Epithelial cell of proximal tubule (primary cell): ENCODE results near the gene ARL2BP. TPM values are rescaled to one million over a fixed set of nuclear protein-coding genes. Genes with fewer than 3 reads are reported as not detected.

Experiments
- DNase-seq: peaks from one replicate; pipeline ENCODE4 v3.0.0-alpha.2; 2011; ENCODE audit warnings: low read depth
- H3K4me3 ChIP-seq: 2 replicates; pipeline ENCODE4 v1.5.1; 2011; ENCODE audit warnings: low read depth, mild to moderate bottlenecking, low read length
- total RNA-seq: library from RNA; depleted of rRNA; stranded (reverse); fragments of >200 nt; gene quantifications from 2 replicates; pipeline ENCODE4 v1.2.3, GENCODE V29; 2015
- TF ChIP-seq, protein P1 (sequence below): conservative IDR thresholded peaks from 2 replicates; pipeline ENCODE4 v1.5.1; 2012; ENCODE audit warnings: low read depth, mild to moderate bottlenecking, low read length

The ARL2BP gene
- total RNA-seq, 1 donor from 2014 or later, result 44.6 TPM

DNA sequence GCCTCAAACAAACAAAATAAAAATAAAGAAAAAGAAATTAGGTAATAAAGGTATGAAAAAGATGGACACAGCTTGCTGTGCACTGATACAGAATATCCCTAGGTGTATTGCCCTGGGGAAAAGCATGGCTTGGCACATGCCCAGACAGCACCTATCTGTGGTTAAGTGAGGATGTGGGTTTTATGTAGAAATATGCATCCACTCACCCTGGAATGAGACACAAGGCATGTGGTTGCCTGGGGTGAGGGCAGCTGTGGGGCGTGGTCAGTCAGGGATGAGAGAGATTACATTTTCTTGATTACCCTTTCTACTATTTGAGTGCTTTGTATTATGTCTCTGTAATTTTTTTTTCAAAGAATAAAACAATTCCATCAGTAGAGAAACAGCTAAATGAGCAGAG, 32.5 kb downstream of the ARL2BP start:
- H3K4me3 ChIP-seq, result no peak overlapping the region
- DNase-seq, result peak; percentile 75
- TF ChIP-seq, protein P1, sequence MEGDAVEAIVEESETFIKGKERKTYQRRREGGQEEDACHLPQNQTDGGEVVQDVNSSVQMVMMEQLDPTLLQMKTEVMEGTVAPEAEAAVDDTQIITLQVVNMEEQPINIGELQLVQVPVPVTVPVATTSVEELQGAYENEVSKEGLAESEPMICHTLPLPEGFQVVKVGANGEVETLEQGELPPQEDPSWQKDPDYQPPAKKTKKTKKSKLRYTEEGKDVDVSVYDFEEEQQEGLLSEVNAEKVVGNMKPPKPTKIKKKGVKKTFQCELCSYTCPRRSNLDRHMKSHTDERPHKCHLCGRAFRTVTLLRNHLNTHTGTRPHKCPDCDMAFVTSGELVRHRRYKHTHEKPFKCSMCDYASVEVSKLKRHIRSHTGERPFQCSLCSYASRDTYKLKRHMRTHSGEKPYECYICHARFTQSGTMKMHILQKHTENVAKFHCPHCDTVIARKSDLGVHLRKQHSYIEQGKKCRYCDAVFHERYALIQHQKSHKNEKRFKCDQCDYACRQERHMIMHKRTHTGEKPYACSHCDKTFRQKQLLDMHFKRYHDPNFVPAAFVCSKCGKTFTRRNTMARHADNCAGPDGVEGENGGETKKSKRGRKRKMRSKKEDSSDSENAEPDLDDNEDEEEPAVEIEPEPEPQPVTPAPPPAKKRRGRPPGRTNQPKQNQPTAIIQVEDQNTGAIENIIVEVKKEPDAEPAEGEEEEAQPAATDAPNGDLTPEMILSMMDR, result no peak

DNA sequence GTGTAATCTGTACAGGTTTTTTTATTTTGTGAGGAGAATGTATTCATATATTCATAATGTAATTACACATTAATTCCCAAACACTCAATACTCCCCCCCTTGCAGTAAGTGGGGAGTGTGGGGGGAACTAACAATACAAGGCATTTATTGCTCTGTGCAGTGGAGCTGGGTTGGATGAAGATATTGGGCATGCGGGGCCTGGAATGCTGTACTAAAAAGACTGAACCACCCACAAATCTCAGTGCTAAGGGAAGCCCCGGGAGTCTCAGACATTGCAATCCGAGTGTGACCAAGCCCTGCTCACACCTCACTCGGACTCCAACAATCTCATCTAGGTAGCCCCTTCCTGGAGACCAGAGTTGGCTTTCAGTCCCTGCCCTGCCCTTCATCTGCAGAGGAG, 33.4 kb downstream of the ARL2BP start:
- TF ChIP-seq, protein P1, result no peak

DNA sequence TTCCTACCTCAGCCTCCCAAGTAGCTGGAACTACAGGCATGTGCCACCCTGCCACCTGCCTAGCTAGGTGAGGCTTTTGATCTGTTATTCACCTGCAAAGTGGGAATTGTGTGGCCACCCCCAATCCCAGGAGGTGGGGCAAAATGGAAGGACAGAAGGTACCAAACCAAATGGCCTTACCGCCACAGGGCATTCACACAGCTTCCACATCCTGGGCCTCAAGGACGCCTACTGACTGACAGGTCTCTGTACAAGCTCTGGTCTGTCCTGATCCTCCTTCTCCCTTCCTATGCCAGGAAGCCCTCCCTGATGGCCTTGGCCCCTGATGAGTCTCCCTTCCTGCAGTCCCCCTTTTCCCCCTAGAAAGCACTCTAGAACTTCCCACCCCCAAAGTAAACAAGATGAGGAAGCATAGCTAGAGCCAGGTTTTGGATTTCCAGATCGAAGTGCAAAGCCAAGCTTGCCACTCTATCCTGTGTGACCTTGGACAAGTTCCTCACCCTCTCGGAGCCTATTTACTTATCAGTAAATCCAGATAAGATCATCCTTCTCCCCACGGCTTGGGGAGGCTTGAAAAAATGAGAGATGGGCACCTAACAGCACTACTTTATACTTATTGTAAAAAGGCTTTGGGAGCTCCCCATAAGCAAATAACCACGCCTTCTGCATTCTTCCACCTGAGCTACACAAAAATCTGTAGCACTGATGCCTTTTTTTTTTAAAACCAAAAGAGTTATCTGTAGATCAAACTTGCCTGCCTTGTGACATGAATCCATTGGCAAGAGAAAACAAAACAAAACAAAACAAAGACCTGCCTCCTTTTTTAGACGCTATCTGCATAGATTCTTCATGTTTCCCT, 35.0 kb downstream of the ARL2BP start:
- TF ChIP-seq, protein P1, result no peak
- no peak overlapping the region for H3K4me3 ChIP-seq
- DNase-seq, result no peak

More for the DNA sequence above, 33.4 kb downstream of the ARL2BP start:
- DNase-seq, result no peak
- H3K4me3 ChIP-seq, result no peak overlapping the region

DNA sequence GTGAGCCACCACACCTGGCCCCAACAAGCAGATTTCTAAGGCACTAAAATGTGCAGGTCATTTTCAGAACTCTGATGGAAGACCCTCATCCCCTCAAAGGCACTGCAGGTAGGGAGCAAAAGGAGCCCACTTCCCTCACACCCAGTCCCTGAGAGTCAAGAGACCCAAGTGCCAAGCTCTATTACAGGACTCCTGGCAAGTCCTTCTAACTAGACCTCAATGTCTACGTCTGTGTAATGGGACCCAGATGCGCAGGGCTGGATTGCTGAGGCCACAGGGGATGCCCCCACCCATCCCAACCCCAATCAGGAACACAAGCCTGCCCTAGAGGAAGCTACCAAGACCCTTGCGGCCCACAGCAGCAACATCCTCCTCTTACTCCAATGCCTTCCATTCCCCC, 36.7 kb downstream of the ARL2BP start:
- TF ChIP-seq, protein P1, result no peak
- no peak overlapping the region for H3K4me3 ChIP-seq
- DNase-seq, result no peak

DNA sequence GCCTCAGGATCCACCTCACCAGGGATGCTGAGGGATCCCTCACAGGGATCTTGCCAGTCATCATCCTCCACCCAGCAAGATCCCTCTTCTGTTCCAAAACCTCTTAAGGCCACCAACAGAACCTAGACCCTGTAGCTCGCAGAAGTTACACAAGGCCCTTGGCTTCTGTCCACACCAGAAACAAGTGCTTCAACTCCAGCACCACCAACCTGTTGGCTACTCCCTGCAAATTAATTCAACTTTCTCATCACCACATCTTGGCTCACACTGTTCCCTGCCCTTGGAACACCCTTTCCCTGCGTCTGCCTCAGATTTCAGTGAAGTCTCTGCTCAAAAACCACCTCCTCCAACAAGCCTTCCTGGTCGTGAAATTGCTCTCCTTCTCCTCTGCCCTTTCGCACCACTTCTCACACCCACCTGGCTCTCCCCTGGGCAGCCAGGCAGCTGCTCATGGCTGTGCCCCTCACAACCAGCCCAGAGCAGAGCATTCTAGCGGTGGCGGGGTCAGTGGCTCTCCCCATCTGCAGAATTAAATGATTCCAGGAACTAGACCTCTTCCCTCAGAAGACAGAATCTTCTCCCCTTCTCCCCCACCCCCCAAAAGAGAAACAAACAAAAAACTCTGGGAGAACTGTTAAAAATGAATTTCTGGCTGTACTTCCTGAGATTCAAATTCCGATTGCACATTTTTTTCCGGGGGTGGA, 37.6 kb downstream of the ARL2BP start:
- H3K4me3 ChIP-seq, result peak overlapping the region; percentile 62
- no peak for DNase-seq
- TF ChIP-seq, protein P1, result no peak

DNA sequence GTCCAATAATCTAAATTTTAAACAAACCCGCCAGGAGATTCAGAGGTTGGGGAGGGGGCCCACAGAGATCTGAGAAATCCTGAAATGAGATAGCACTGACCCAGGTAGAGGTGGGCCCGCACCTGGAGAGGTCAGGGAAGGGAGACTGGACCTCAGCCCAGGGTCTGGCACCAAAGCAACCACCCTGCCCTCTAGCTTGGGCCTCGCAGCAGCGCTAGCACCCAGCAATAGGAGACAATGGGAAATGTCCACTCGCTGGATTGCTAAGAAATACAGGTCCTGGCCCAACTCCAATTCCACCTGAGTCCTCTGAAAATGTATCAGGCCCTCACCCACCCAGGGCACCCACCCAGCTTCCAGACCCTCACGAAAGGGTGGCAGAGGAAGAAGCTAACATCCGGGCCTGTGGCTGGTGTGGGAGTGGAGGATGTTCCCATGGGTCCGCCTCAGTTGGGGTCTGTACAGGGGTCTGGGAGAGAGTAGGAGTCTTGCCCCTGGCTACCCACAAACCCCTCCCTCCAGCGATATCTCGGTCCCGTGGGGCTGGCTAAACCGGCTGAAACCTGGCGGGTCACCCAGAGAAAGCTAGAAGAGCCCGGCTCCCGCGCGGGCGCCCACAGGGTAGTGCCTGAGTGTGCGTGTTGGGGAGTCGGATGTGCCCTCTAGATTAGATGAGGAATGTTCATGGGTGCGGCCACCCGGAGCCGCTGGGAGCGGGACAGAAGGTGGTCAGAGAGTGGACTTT, 38.3 kb downstream of the ARL2BP start:
- TF ChIP-seq, protein P1, result no peak
- DNase-seq, result no peak
- peak overlapping the region; percentile 62 for H3K4me3 ChIP-seq
